Activated CD8-positive, alpha-beta T cell treated with anti-CD3 and anti-CD28 coated beads, Interleukin-2, amount 10 ng/mL, durations not matched to agents 7 days and 5 days (primary cell): ENCODE measurements around the gene NTN5. TPM values are rescaled to one million over a fixed set of nuclear protein-coding genes. Genes with fewer than 3 reads are reported as not detected.
A peak's percentile ranks its signal among the peaks of the same experiment; 100 is the strongest.
"Not testable (repeated sequence)": the region's sequence is repeated elsewhere in the genome, so short reads cannot be mapped to it uniquely, and the experiment has no call there.

Experiments
- ATAC-seq: fragments of 150-1000 bp; cut with Tn5 transposase; one replicate; pipeline ENCODE4 v1.10.0; 2021; ENCODE audit warnings: moderate library complexity
- CTCF ChIA-PET: fragments of 350-600 bp; sonication (Branson Sonifier 250); formaldehyde crosslinking; loops from one replicate; lab custom pipeline; 2021; ENCODE audit warnings: antibody characterized with exemption; lab: Charles Lee
- POLR2A ChIA-PET: fragments of 350-600 bp; sonication (Branson Sonifier 250); formaldehyde crosslinking; loops from one replicate; lab custom pipeline; 2021; ENCODE audit warnings: antibody characterized with exemption; lab: Charles Lee
- DNase-seq: peaks from one replicate; pipeline ENCODE4 v3.0.0-alpha.2; 2020
- H3K27ac Mint-ChIP-seq: one replicate; pipeline ENCODE4 v1.8.0; 2021; ENCODE audit warnings: mild to moderate bottlenecking, mixed read lengths
- H3K27me3 Mint-ChIP-seq: one replicate; pipeline ENCODE4 v1.8.0; 2021; ENCODE audit warnings: low read depth, mixed read lengths
- H3K36me3 Mint-ChIP-seq: one replicate; pipeline ENCODE4 v1.8.0; 2021; ENCODE audit warnings: low read depth, mixed read lengths
- H3K4me1 Mint-ChIP-seq: one replicate; pipeline ENCODE4 v1.8.0; 2021; ENCODE audit warnings: low read depth, mixed read lengths
- H3K4me3 Mint-ChIP-seq: one replicate; pipeline ENCODE4 v1.8.0; 2021; ENCODE audit warnings: mild to moderate bottlenecking, mixed read lengths
- H3K9me3 Mint-ChIP-seq: one replicate; pipeline ENCODE4 v1.8.0; 2022; ENCODE audit warnings: mixed read lengths; ENCODE audit not compliant: insufficient read depth
- total RNA-seq, 2 experiments: library from RNA; stranded (reverse); gene quantifications; one replicate each; pipeline ENCODE4 v1.2.3, GENCODE V29; 2021

NTN5 gene
- total RNA-seq, 2 experiments from 2014 or later = 0.55 to 0.78 TPM

GRCh38 chr19:48633148-48634035 lies 39.4 kb downstream of the NTN5 start:
- POLR2A ChIA-PET = interaction anchor here (0.8 to 1.0 kb wide), 5 partner anchors 10 to 15 kb away, joined by 3 to 7 read pairs (median 3); partner anchors contain the start of genes CA11, RPL18 and SPHK2
- H3K4me1 Mint-ChIP-seq = peaks cover 49% of the 10 kb centered on the region
- ATAC-seq (no peak), DNase-seq (no peak)
- H3K36me3 Mint-ChIP-seq = peaks cover 13% of the 10 kb centered on the region
- peak overlapping the region; percentile 39 for H3K27ac Mint-ChIP-seq
- no peaks in the 10 kb centered on the region for H3K9me3 Mint-ChIP-seq
- H3K4me3 Mint-ChIP-seq = peak overlapping the region; percentile 75
- no peaks in the 10 kb centered on the region for H3K27me3 Mint-ChIP-seq
- CTCF ChIA-PET = interaction anchor here (0.6 to 2.0 kb wide), 8 partner anchors 9 to 128 kb away, joined by 3 to 9 read pairs (median 4); partner anchors contain the start of genes CA11, RPL18 and SPHK2

DNA sequence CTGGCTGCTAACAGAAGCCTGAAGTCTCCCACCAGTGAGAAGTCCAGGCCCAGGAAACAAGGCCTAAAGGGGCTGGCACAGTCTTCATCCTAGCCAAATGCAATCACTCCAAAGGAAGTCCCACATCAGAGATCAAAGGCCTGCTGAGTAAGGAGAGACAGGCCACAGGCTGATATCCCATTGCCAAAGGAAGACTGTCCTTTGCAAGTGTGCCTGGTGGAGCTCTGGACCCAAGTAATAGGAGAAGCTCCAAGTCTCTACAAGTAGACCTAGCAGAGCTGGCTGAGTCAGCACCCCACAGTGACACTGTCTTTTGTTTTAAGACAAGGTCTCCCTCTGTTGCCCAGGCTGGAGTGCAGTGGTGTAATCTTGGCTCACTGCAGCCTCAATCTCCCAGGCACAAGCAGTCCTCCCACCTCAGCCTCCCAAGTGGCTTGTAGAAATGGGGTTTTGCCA lies 40.1 kb downstream of the NTN5 start:
- Mint-ChIP-seq H3K27ac (peak overlapping the region; percentile 8), H3K4me3 (no peak overlapping the region), H3K36me3 (peaks cover 13% of the 10 kb centered on the region), H3K4me1 (peaks cover 45% of the 10 kb centered on the region), H3K27me3 (no peaks in the 10 kb centered on the region), H3K9me3 (no peaks in the 10 kb centered on the region)
- ATAC-seq = no peak
- no peak for DNase-seq
- ChIA-PET CTCF (interaction anchor here (1.2 to 2.0 kb wide), 3 partner anchors 15 to 127 kb away, joined by 3 to 4 read pairs (median 4); no protein-coding TSS in a partner anchor), POLR2A (interaction anchor here (0.8 to 1.0 kb wide), 2 partner anchors 12 to 14 kb away, joined by 3 read pairs; partner anchors contain the start of gene RPL18)

GRCh38 chr19:48632286-48632685 lies 40.5 kb downstream of the NTN5 start:
- DNase-seq, ATAC-seq, H3K9me3 Mint-ChIP-seq, H3K4me3 Mint-ChIP-seq, CTCF ChIA-PET, H3K27me3 Mint-ChIP-seq: not testable (repeated sequence)
- peaks cover 47% of the 10 kb centered on the region for H3K4me1 Mint-ChIP-seq
- POLR2A ChIA-PET = interaction anchor here (0.8 to 1.0 kb wide), 2 partner anchors 12 to 14 kb away, joined by 3 read pairs; partner anchors contain the start of gene RPL18
- H3K27ac Mint-ChIP-seq = peak overlapping the region; percentile 8
- H3K36me3 Mint-ChIP-seq = peaks cover 13% of the 10 kb centered on the region

DNA sequence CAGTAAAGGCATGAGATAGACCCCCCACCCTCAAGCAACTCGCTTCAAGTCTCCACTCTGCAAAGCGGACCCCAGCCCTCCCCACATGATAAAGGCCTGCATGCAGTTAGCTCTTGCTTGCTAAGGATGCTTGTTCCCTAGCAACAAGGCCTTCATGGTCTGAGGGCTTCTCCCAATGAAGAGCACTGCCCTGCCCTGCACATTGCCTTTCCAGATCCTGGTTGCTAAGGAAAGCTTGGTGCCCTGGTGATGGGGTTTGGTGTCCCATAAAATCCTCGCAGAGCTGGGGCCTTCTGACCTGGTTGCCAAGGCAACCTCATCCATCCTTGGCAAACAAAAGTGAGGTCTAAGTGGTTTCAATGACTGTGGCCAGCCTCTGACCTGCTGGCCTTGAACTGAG lies 41.6 kb downstream of the NTN5 start:
- ATAC-seq (no peak), DNase-seq (no peak)
- Mint-ChIP-seq H3K4me1 (peaks cover 55% of the 10 kb centered on the region), H3K9me3 (no peaks in the 10 kb centered on the region), H3K27ac (no peak overlapping the region), H3K36me3 (peaks cover 18% of the 10 kb centered on the region), H3K4me3 (no peak overlapping the region), H3K27me3 (no peaks in the 10 kb centered on the region)
- CTCF ChIA-PET = interaction anchor here (1.0 to 1.1 kb wide), 2 partner anchors 14 to 47 kb away, joined by 3 read pairs; no protein-coding TSS in a partner anchor
- POLR2A ChIA-PET = interaction anchor here (0.6 to 3.1 kb wide), 2 partner anchors 12 to 13 kb away, joined by 3 to 15 read pairs; partner anchors contain the start of genes RPL18 and SPHK2

GRCh38 chr19:48630296-48631063 lies 42.3 kb downstream of the NTN5 start:
- Mint-ChIP-seq H3K36me3 (peaks cover 19% of the 10 kb centered on the region), H3K27ac (no peak overlapping the region), H3K4me3 (no peak overlapping the region), H3K4me1 (peaks cover 52% of the 10 kb centered on the region), H3K9me3 (no peaks in the 10 kb centered on the region), H3K27me3 (no peaks in the 10 kb centered on the region)
- ChIA-PET CTCF (interaction anchor here (1.0 to 1.1 kb wide), 2 partner anchors 15 to 46 kb away, joined by 3 read pairs; no protein-coding TSS in a partner anchor), POLR2A (interaction anchor here (3.1 kb wide), 1 partner anchor 11 kb away, joined by 15 read pairs; the partner anchor contains the start of genes RPL18 and SPHK2)
- DNase-seq (no peak), ATAC-seq (no peak)

GRCh38 chr19:48629599-48630295 lies 43.1 kb downstream of the NTN5 start:
- Mint-ChIP-seq H3K27me3 (no peaks in the 10 kb centered on the region), H3K4me3 (no peak overlapping the region), H3K9me3 (no peaks in the 10 kb centered on the region), H3K36me3 (peaks cover 24% of the 10 kb centered on the region), H3K4me1 (peaks cover 54% of the 10 kb centered on the region), H3K27ac (no peak overlapping the region)
- POLR2A ChIA-PET = interaction anchor here (3.1 kb wide), 1 partner anchor 10 kb away, joined by 15 read pairs; the partner anchor contains the start of genes RPL18 and SPHK2
- DNase-seq = no peak
- ATAC-seq = no peak
- CTCF ChIA-PET = no interaction called here

DNA sequence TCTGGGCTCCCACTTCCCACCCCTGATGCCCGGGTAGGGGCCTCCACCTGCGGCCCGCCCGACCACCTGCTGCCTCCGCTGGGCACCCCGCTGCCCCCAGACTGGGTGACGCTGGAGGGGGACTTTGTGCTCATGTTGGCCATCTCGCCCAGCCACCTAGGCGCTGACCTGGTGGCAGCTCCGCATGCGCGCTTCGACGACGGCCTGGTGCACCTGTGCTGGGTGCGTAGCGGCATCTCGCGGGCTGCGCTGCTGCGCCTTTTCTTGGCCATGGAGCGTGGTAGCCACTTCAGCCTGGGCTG lies 43.6 kb downstream of the NTN5 start:
- peaks cover 55% of the 10 kb centered on the region for H3K4me1 Mint-ChIP-seq

DNA sequence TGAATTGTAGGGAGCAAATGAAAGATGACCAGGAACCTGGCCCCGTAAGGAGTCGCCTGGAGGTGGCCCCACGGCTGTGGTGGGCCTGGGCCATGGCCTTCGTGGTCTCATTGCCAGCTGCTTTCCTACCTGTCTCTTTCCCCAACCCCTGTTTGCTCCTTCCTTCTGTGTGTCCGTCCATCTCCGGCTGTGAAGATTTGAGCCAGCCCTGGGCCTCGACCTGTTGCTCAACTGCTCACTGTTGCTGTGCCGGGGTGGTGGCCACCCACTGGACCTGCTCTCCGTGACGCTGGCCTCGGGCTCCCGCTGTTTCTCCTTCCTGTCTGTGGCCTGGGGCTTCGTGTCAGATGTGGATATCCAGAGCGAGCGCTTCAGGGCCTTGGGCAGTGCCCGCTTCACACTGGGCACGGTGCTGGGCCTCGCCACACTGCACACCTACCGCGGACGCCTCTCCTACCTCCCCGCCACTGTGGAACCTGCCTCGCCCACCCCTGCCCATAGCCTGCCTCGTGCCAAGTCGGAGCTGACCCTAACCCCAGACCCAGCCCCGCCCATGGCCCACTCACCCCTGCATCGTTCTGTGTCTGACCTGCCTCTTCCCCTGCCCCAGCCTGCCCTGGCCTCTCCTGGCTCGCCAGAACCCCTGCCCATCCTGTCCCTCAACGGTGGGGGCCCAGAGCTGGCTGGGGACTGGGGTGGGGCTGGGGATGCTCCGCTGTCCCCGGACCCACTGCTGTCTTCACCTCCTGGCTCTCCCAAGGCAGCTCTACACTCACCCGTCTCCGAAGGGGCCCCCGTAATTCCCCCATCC lies 44.1 kb downstream of the NTN5 start:
- no peak overlapping the region for H3K27ac Mint-ChIP-seq
- ChIA-PET POLR2A (interaction anchor here (0.6 to 3.1 kb wide), 4 partner anchors 9 to 12 kb away, joined by 3 to 15 read pairs (median 4); partner anchors contain the start of genes RPL18 and SPHK2), CTCF (no interaction called here)
- ATAC-seq (no peak), DNase-seq (no peak)
- H3K4me1 Mint-ChIP-seq = peaks cover 54% of the 10 kb centered on the region
- no peak overlapping the region for H3K4me3 Mint-ChIP-seq
- H3K27me3 Mint-ChIP-seq = no peaks in the 10 kb centered on the region
- peaks cover 27% of the 10 kb centered on the region for H3K36me3 Mint-ChIP-seq
- no peaks in the 10 kb centered on the region for H3K9me3 Mint-ChIP-seq

More for the DNA sequence above, 43.6 kb downstream of the NTN5 start:
- DNase-seq (no peak), ATAC-seq (no peak)
- Mint-ChIP-seq H3K9me3 (no peaks in the 10 kb centered on the region), H3K27me3 (no peaks in the 10 kb centered on the region), H3K27ac (no peak overlapping the region), H3K4me3 (no peak overlapping the region), H3K36me3 (peaks cover 24% of the 10 kb centered on the region)
- ChIA-PET POLR2A (interaction anchor here (3.1 kb wide), 1 partner anchor 10 kb away, joined by 15 read pairs; the partner anchor contains the start of genes RPL18 and SPHK2), CTCF (no interaction called here)

DNA sequence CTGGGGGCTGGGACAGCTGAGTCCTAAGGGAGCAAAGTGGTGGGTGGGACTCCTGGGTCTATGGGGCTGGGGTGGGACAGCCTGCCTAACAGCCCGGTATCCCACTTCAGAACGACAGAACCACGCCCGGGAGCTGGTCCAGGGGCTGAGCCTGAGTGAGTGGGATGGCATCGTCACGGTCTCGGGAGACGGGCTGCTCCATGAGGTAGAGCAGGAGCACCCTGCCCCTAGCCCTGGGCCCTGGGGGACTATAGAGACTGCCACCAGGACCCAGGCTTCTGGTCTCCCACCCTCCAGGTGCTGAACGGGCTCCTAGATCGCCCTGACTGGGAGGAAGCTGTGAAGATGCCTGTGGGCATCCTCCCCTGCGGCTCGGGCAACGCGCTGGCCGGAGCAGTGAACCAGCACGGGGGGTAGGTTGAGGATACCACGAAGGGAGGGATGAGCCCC lies 44.9 kb downstream of the NTN5 start:
- no peak overlapping the region for H3K27ac Mint-ChIP-seq
- CTCF ChIA-PET = no interaction called here
- H3K9me3 Mint-ChIP-seq = no peaks in the 10 kb centered on the region
- peaks cover 54% of the 10 kb centered on the region for H3K4me1 Mint-ChIP-seq
- H3K36me3 Mint-ChIP-seq = peaks cover 29% of the 10 kb centered on the region
- H3K27me3 Mint-ChIP-seq = no peaks in the 10 kb centered on the region
- DNase-seq (no peak), ATAC-seq (no peak)
- H3K4me3 Mint-ChIP-seq = no peak overlapping the region
- POLR2A ChIA-PET = interaction anchor here (0.7 to 1.3 kb wide), 2 partner anchors 9 to 11 kb away, joined by 3 to 4 read pairs; partner anchors contain the start of genes RPL18 and SPHK2
